GM21526 (cell line): ENCODE results near the gene KLHL10.
"Not testable (repeated sequence)": the region's sequence is repeated elsewhere in the genome, so short reads cannot be mapped to it uniquely, and the experiment has no call there.

Source experiments
- ATAC-seq: cut with Tn5 transposase; IDR thresholded peaks from one replicate; pipeline ENCODE4 v1.9.1; 2021; ENCODE audit warnings: moderate library complexity; ENCODE audit not compliant: unreplicated experiment, low FRiP score

The KLHL10 gene

GRCh38 chr17:41813152-41813680 is 24.4 kb upstream of the KLHL10 start:
- ATAC-seq, result no peak

- ATAC-seq, result no peak
Measured at GRCh38 chr17:41813699-41814124, 23.9 kb upstream of the KLHL10 start.

GRCh38 chr17:41814195-41814594 is 23.4 kb upstream of the KLHL10 start:
- ATAC-seq, result no peak

DNA sequence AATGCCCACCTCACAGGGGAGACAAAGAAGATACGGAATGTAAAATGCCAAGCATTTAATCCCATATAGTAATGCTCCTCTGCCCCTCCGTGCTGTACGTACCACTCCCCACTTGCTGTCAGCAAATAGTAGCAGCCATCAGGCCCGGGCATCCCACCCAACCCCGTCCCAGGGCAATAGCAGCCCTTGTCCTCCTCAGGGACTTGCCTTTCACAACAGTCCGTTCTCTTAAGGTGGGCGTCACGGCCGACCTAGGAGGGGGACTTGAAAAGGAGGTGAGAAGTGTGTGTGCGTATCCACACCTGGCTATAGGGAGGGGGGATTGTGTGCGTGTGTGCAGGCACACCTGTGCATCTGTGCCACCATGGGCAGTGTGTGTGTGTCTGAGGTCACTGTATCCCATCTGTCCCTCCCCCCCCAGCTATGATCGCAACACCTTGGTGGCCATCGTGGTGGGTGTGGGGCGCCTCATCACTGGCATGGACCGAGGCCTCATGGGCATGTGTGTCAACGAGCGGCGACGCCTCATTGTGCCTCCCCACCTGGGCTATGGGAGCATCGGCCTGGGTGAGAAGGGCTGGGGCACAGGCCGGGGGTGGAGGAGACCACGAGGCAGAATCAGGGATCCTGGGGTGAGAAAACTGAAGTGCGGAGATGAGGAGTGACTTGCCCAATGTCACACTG is 20.8 kb upstream of the KLHL10 start:
- no peak for ATAC-seq

DNA sequence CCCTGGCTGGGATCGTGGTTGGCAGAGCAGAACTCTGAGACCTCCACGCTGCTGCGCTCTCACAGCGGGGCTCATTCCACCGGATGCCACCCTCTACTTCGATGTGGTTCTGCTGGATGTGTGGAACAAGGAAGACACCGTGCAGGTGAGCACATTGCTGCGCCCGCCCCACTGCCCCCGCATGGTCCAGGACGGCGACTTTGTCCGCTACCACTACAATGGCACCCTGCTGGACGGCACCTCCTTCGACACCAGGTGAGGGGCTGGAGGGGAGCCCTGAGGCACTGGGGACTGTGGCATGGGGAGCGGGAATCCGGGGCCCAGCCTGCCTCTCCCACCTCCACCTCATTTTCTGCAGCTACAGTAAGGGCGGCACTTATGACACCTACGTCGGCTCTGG is 19.6 kb upstream of the KLHL10 start:
- ATAC-seq, result no peak

GRCh38 chr17:41821776-41822175 is 15.8 kb upstream of the KLHL10 start:
- no peak for ATAC-seq

GRCh38 chr17:41822216-41823140 is 15.1 kb upstream of the KLHL10 start:
- no peak for ATAC-seq

DNA sequence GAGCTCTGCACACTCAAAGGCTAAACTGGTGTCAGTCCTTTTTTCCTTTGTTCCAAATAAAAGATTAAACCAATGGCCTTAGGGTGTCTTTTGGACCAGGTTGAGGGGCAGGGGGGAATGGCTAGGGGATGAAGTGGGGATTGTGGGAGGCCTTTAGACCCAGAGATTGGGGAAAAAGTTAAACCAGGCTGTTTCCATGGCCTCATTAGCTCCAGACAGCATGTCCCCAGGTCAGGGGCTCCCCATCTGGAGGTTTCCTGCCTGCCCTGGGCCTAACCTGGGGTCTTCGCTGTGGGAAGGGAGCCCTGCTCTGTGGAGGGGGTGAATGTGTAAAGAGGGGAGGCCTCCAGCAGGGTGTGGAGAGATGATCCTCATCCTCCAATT is 14.5 kb upstream of the KLHL10 start:
- ATAC-seq, result no peak

GRCh38 chr17:41823580-41823979 is 14.0 kb upstream of the KLHL10 start:
- no peak for ATAC-seq

- no peak for ATAC-seq
Measured at GRCh38 chr17:41824086-41824485, 13.5 kb upstream of the KLHL10 start.

GRCh38 chr17:41825175-41825845 is 12.3 kb upstream of the KLHL10 start:
- no peak for ATAC-seq

- ATAC-seq, result not testable (repeated sequence)
Measured at GRCh38 chr17:41829961-41830360, 7.7 kb upstream of the KLHL10 start.

GRCh38 chr17:41835214-41835799 is 2.3 kb upstream of the KLHL10 start:
- ATAC-seq, result no peak

GRCh38 chr17:41835800-41836549 is 1.6 kb upstream of the KLHL10 start, which contains the start of gene NT5C3B:
TSS of gene NT5C3B (minus strand) at chr17:41836232. CDS start at chr17:41836193, 39 bp downstream.
- ATAC-seq, result no peak

DNA sequence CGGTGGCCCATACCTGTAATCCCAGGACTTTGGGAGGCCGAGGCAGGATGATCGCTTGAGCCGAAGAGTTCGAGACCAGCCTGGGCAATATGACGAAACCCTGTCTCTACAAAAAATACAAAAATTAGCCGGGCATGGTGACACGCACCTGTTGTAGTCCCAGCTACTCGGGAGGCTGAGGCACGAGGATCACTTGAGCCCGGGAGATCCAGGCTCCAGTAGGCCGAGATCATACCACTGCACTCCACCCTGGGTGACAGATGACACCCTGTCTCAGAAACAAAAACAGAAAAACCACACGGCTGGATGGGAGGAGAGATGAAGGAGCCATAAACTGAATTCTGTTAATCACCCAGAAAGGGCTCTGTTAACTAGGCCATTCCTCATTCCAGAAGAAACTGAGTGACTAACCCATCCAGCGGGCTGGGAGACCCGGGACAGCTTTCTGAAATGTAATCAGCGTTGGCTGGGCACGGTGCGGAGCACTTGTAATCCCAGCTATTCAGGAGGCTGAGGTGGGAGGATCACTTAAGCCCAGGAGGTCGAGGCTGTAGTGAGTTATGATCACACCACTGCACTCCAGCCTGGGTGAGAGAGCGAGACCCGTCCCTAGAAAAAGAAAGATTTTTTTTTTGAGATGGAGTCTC is 952 bp upstream of the KLHL10 start:
- no peak for ATAC-seq

DNA sequence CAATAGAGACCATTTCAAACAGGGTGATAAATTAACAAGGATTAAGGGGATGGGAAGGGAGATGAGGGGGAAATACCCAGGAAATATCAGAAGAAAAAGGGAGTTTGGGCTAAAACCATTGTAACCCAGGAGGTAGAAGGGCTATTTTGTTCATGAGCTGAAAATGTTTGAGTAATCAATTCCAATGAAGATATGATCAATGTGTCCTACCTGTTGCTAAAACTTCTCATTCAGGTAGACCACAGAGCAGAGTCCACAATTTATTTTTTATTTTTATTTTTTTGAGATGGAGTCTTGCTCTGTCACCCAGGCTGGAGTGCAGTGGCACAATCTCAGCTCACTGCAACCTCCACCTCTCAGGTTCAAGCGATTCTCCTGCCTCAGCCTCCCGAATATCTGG is 1.8 kb downstream of the KLHL10 start:
- not testable (repeated sequence) for ATAC-seq

- not testable (repeated sequence) for ATAC-seq
Measured at GRCh38 chr17:41840781-41841180, 3.2 kb downstream of the KLHL10 start.

DNA sequence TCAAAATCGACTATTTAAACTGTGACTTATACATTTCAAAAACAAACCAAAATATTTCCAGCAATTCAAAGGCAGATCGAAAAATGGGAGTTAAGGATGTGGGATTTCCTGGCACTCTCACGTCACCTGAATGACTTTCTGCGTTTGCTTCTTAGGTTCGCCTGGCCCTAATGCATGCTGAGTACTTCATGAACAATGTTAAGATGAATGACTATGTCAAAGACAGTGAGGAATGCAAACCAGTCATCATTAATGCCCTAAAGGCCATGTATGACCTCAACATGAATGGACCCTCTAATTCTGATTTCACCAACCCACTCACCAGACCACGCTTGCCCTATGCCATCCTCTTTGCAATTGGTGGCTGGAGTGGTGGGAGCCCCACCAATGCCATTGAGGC is 7.3 kb downstream of the KLHL10 start:
- no peak for ATAC-seq

DNA sequence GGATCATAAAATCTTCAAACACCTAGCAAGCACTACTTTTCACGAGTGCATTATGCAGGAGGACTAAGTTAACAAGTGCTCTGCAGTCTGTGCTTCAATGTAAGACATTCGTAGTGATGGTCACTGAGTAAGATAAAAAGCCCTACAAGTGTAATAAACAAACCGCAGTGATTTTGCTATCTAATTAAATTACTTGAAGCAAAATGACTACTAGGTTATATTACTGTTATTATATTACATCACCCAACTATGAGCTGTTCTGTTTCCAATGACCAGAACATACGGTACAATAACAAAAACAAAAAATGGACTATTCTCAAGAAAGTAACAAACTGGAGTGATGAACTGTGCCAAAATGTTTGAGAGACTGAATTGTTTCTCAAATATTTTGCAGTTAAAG is 11.2 kb downstream of the KLHL10 start:
- no peak for ATAC-seq
